B cell (primary cell): ENCODE results near the gene IL17F. TPM values are rescaled to one million over a fixed set of nuclear protein-coding genes. Genes with fewer than 3 reads are reported as not detected.

ENCODE experiments used
- ATAC-seq: fragments of 200-7000 bp; cut with Tn5 transposase; one replicate; pipeline ENCODE4 v1.10.0; 2021; ENCODE audit warnings: low read depth, mild to moderate bottlenecking, moderate number of reproducible peaks, moderate library complexity
- CTCF ChIA-PET: fragments of 350-600 bp; sonication (Branson Sonifier 250); formaldehyde crosslinking; loops from one replicate; lab custom pipeline; 2021; ENCODE audit warnings: antibody characterized with exemption, inconsistent platforms; lab: Charles Lee
- POLR2A ChIA-PET: fragments of 350-600 bp; sonication (Branson Sonifier 250); formaldehyde crosslinking; loops from one replicate; lab custom pipeline; 2021; ENCODE audit warnings: antibody characterized with exemption; lab: Charles Lee
- DNase-seq: peaks from one replicate; pipeline ENCODE4 v3.0.0; 2013
- H2AFZ ChIP-seq: 2 replicates; pipeline ENCODE4 v1.6.1; 2012; ENCODE audit warnings: mild to moderate bottlenecking, low read depth, low read length; ENCODE audit not compliant: insufficient read depth, poor library complexity, severe bottlenecking
- H3K27ac ChIP-seq, 2 donors: 1 replicate in 1 of 2; 2 replicates in 1 of 2; pipeline ENCODE4 v1.5.1; 2012 to 2013; ENCODE audit warnings: low read length in 2 of 2, mild to moderate bottlenecking in 2 of 2, moderate library complexity in 1 of 2
- H3K27me3 ChIP-seq, 4 experiments: fragments of 200-600 bp in 1 of 4; sonication (generic) in 1 of 4; replicated peaks in 1 of 4; 1 replicate in 2 of 4; 2 replicates in 2 of 4; pipeline versions ENCODE4 v1.6.1 to v1.7.0; 2013 to 2016; ENCODE audit warnings: low read length in 3 of 4, mild to moderate bottlenecking in 2 of 4, mixed read lengths in 1 of 4, moderate library complexity in 1 of 4; ENCODE audit not compliant: insufficient read depth in 4 of 4, control insufficient read depth in 3 of 4; ENCODE audit errors: control extremely low read depth in 1 of 4
- H3K36me3 ChIP-seq, 2 experiments: replicated peaks in 1 of 2; 1 replicate in 1 of 2; 2 replicates in 1 of 2; pipeline versions ENCODE4 v1.6.1 to v1.7.1; 2013; ENCODE audit warnings: low read length in 1 of 2; ENCODE audit not compliant: insufficient read depth in 2 of 2, control insufficient read depth in 1 of 2; ENCODE audit errors: control extremely low read depth in 1 of 2, extremely low read depth in 1 of 2
- H3K4me1 ChIP-seq, 2 donors: fragments of 200-600 bp in 1 of 2; sonication (generic) in 1 of 2; 1 replicate in 1 of 2; 2 replicates in 1 of 2; pipeline versions ENCODE4 v1.5.1 to v1.6.1; 2013 to 2017; ENCODE audit warnings: low read length in 2 of 2; ENCODE audit not compliant: control insufficient read depth in 2 of 2, insufficient read depth in 2 of 2
- H3K4me2 ChIP-seq: replicated peaks from 2 replicates; pipeline ENCODE3; 2012; ENCODE audit warnings: mild to moderate bottlenecking, low read depth, low read length; ENCODE audit not compliant: poor library complexity, severe bottlenecking
- H3K4me3 ChIP-seq, 5 experiments: fragments of 200-600 bp in 1 of 5; sonication (generic) in 1 of 5; 1 replicate in 3 of 5; 2 replicates in 2 of 5; pipeline versions ENCODE4 v1.5.1 to v1.7.0; 2011 to 2016; ENCODE audit warnings: low read length in 4 of 5, mild to moderate bottlenecking in 4 of 5, low read depth in 2 of 5, control low read depth in 1 of 5, moderate library complexity in 1 of 5; ENCODE audit not compliant: insufficient read depth in 1 of 5; ENCODE audit errors: control extremely low read depth in 1 of 5, extremely low read depth in 1 of 5
- H3K79me2 ChIP-seq: fragments of 200-600 bp; sonication (generic); one replicate; pipeline ENCODE4 v1.6.0; 2016; ENCODE audit warnings: low read length; ENCODE audit not compliant: control insufficient read depth, insufficient read depth
- H3K9ac ChIP-seq: fragments of 200-600 bp; sonication (generic); 2 replicates; pipeline ENCODE4 v1.6.1; 2017; ENCODE audit warnings: mild to moderate bottlenecking, low read length, moderate library complexity
- H3K9me3 ChIP-seq, 3 donors: one replicate each; pipeline versions ENCODE4 v1.6.1 to v1.7.1; 2013; ENCODE audit warnings: low read length in 2 of 3; ENCODE audit not compliant: control insufficient read depth in 2 of 3, insufficient read depth in 1 of 3; ENCODE audit errors: control extremely low read depth in 1 of 3
- H4K20me1 ChIP-seq: 2 replicates; pipeline ENCODE4 v1.6.0; 2012; ENCODE audit warnings: mild to moderate bottlenecking, low read length; ENCODE audit not compliant: insufficient read depth, control insufficient read depth, poor library complexity, severe bottlenecking
- H3K27ac Mint-ChIP-seq: one replicate; pipeline ENCODE4 v1.8.0; 2021; ENCODE audit warnings: mixed read lengths
- H3K27me3 Mint-ChIP-seq: one replicate; pipeline ENCODE4 v1.8.0; 2021; ENCODE audit warnings: mixed read lengths
- H3K4me1 Mint-ChIP-seq: one replicate; pipeline ENCODE4 v1.8.0; 2021; ENCODE audit warnings: mixed read lengths
- H3K4me3 Mint-ChIP-seq: one replicate; pipeline ENCODE4 v1.8.0; 2021; ENCODE audit warnings: mixed read lengths
- H3K9me3 Mint-ChIP-seq: one replicate; pipeline ENCODE4 v1.8.0; 2022; ENCODE audit warnings: mixed read lengths; ENCODE audit not compliant: insufficient read depth
- EZH2 ChIP-seq: IDR thresholded peaks from 2 replicates; pipeline ENCODE4 v1.6.1; 2012; ENCODE audit warnings: borderline replicate concordance, low read depth, mild to moderate bottlenecking, moderate library complexity, low read length; ENCODE audit not compliant: insufficient read depth, poor library complexity, severe bottlenecking
- WGBS: methylation state at CpG from one replicate; pipeline ENCODE4 v1.1.5; 2013; ENCODE audit warnings: missing lambda C conversion rate; ENCODE audit not compliant: insufficient coverage; 5-methylcytosine and 5-hydroxymethylcytosine counted together
- intact Hi-C: fragments of 100-400 bp; cut with micrococcal nuclease; formaldehyde crosslinking; loops from one replicate; pipeline ENCODE4 v1.10.0; 2022
- polyA plus RNA-seq: library from polyadenylated mRNA; depleted of rRNA; stranded (reverse); fragments of >200 nt; gene quantifications from 2 replicates; pipeline ENCODE4 v1.2.3, GENCODE V29; 2012
- total RNA-seq, 2 donors: library from RNA; stranded (reverse); fragments of 120-200 nt in 1 of 2; gene quantifications; 1 replicate in 1 of 2; 2 replicates in 1 of 2; pipeline versions ENCODE4 v1.2.3 to v1.2.4, GENCODE V29; 2013 to 2022
- TF ChIP-seq, protein P1 (sequence below): fragments of 200-600 bp; IDR thresholded peaks from one replicate; pipeline ENCODE4 v1.8.0; 2022; ENCODE audit warnings: antibody characterized with exemption, mild to moderate bottlenecking

IL17F gene
- total and polyA plus RNA-seq, 2 donors (not counting 1 experiment from before 2014, with no cell fraction given), result not detected

DNA sequence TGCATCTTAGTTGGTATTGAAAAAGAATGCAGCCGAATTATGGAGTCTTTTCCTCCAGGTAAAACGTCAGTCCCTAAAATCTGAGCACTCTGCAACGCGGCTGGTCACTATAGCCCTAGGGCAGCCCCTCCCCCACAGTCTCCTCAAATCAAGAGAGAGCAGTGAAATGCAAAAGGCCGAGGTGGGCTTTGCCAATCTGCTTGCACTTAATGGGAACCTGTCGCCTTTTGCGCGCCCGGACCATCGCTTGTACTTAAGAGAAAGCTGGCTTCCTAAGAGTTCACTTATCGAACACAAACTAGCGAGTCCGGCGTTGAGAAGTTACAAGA, 39.8 kb upstream of the IL17F start:
- Mint-ChIP-seq H3K4me3 (no peak overlapping the region), H3K27ac (no peak overlapping the region), H3K9me3 (no peaks in the 10 kb centered on the region), H3K27me3 (no peaks in the 10 kb centered on the region), H3K4me1 (peaks cover 22% of the 10 kb centered on the region)
- Histone ChIP-seq H3K27me3 (no peaks in the 10 kb centered on the region), H4K20me1 (peaks cover 6% of the 10 kb centered on the region), H3K9me3 (no peaks in the 10 kb centered on the region), H3K9ac (peak overlapping the region; percentile 81), H3K4me2 (peak overlapping the region; percentile 83), H3K4me1 (peaks cover 15 to 19% of the 10 kb centered on the region in 2 donors), H3K36me3 (peaks cover 0 to 37% of the 10 kb centered on the region in 2 experiments), H2AFZ (peak overlapping the region; percentile 93), H3K4me3 (peak overlapping the region; percentile 45 to 83 (median 80)), H3K27ac (peak overlapping the region in 1 of 2 donors; percentile 79), H3K79me2 (peaks cover 32% of the 10 kb centered on the region)
- DNase-seq, result no peak
- intact Hi-C loops, result loop anchor here (1.0 to 10.0 kb wide), 10 partner anchors 12 to 1261 kb away; partner anchors contain the start of genes EFHC1, FBXO9, GCLC and GSTA4
- no peak for ATAC-seq
- TF ChIP-seq, protein P1, sequence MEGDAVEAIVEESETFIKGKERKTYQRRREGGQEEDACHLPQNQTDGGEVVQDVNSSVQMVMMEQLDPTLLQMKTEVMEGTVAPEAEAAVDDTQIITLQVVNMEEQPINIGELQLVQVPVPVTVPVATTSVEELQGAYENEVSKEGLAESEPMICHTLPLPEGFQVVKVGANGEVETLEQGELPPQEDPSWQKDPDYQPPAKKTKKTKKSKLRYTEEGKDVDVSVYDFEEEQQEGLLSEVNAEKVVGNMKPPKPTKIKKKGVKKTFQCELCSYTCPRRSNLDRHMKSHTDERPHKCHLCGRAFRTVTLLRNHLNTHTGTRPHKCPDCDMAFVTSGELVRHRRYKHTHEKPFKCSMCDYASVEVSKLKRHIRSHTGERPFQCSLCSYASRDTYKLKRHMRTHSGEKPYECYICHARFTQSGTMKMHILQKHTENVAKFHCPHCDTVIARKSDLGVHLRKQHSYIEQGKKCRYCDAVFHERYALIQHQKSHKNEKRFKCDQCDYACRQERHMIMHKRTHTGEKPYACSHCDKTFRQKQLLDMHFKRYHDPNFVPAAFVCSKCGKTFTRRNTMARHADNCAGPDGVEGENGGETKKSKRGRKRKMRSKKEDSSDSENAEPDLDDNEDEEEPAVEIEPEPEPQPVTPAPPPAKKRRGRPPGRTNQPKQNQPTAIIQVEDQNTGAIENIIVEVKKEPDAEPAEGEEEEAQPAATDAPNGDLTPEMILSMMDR, result no peak
- ChIA-PET POLR2A (interaction anchor here (0.9 to 1.7 kb wide), 5 partner anchors 11 to 118 kb away, joined by 3 to 14 read pairs (median 4); partner anchors contain the start of gene PAQR8), CTCF (interaction anchor here (1.0 to 7.5 kb wide), 13 partner anchors 9 to 379 kb away, joined by 3 to 174 read pairs (median 7); partner anchors contain the start of genes EFHC1, PAQR8 and TRAM2)
- WGBS, result 0% methylated on average over 12 of the region's 14 CpGs

DNA sequence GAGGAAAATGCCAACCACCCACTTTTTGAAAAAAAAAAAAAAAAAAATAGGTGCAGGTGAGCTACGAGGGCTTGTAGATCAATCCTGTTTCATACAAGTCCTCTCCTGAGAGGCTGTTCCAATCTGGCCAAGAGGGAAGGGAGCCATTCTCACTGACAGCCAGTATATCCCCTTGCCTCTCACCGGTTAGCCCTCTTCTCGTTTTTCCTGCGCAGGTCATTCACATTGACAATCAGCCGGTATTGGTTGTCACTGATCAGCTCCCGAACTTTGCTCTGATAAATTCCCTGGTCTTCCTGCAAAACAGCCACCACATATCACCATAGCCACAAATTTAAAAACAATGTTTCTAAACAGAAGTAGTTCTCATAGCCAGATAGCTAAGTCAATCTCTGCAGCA, 38.8 kb upstream of the IL17F start:
- no peak overlapping the region for H3K9ac ChIP-seq
- ATAC-seq, result no peak
- CTCF ChIA-PET, result interaction anchor here (0.6 to 7.5 kb wide), 8 partner anchors 16 to 1211 kb away, joined by 3 to 174 read pairs (median 26); partner anchors contain the start of genes EFHC1 and PAQR8
- H3K79me2 ChIP-seq, result peaks cover 38% of the 10 kb centered on the region
- POLR2A ChIA-PET, result interaction anchor here (1.2 kb wide), 1 partner anchor 21 kb away, joined by 4 read pairs; no protein-coding TSS in a partner anchor
- intact Hi-C loops, result loop anchor here (10.0 kb wide), 1 partner anchor 1262 kb away; the partner anchor contains the start of gene GCLC
- peak overlapping the region; percentile 72 for H3K4me3 Mint-ChIP-seq
- no peaks in the 10 kb centered on the region for H3K9me3 ChIP-seq
- H3K9me3 Mint-ChIP-seq, result no peaks in the 10 kb centered on the region
- WGBS, result 70% methylated on average over 6 of the region's 6 CpGs
- no peaks in the 10 kb centered on the region for H3K27me3 ChIP-seq
- peaks cover 15 to 19% of the 10 kb centered on the region in 2 donors for H3K4me1 ChIP-seq
- no peak overlapping the region for H3K27ac ChIP-seq
- H3K36me3 ChIP-seq, result peaks cover 0 to 46% of the 10 kb centered on the region in 2 experiments
- TF ChIP-seq, protein P1, result no peak
- no peak for TF ChIP-seq EZH2
- no peak for DNase-seq
- H4K20me1 ChIP-seq, result peaks cover 6% of the 10 kb centered on the region
- H3K4me3 ChIP-seq, result no peak overlapping the region
- H3K27me3 Mint-ChIP-seq, result no peaks in the 10 kb centered on the region
- peaks cover 22% of the 10 kb centered on the region for H3K4me1 Mint-ChIP-seq
- no peak overlapping the region for H3K27ac Mint-ChIP-seq
- H2AFZ ChIP-seq, result no peak overlapping the region
- peak overlapping the region; percentile 83 for H3K4me2 ChIP-seq
